Upper lobe of left lung (tissue), 4 donors: Measurements from ENCODE around the gene CHD5.

Experiments
- EP300 ChIP-seq, 4 donors: sonication (generic); formaldehyde crosslinking; IDR thresholded peaks; one replicate each; pipeline ENCODE4 v1.5.1; 2017; ENCODE audit warnings: antibody characterized with exemption in 4 of 4, control low read depth in 2 of 4
- POLR2A ChIP-seq, 4 donors: fragments of 450-650 bp; IDR thresholded peaks; one replicate each; pipeline ENCODE4 v1.5.1; 2016 to 2017; ENCODE audit warnings: antibody characterized with exemption in 4 of 4, mild to moderate bottlenecking in 2 of 4
- POLR2AphosphoS5 ChIP-seq, 2 donors: sonication (generic); formaldehyde crosslinking; IDR thresholded peaks; one replicate each; pipeline ENCODE4 v1.5.1; 2017; ENCODE audit warnings: antibody characterized with exemption in 2 of 2
- TF ChIP-seq, protein P1 (sequence below), 6 experiments: fragments of 450-650 bp in 4 of 6; fragments of 200-600 bp in 2 of 6; sonication (generic) in 2 of 6; IDR thresholded peaks; one replicate each; pipeline ENCODE4 v1.5.1; 2016 to 2019; ENCODE audit warnings: antibody characterized with exemption in 6 of 6

DNA sequence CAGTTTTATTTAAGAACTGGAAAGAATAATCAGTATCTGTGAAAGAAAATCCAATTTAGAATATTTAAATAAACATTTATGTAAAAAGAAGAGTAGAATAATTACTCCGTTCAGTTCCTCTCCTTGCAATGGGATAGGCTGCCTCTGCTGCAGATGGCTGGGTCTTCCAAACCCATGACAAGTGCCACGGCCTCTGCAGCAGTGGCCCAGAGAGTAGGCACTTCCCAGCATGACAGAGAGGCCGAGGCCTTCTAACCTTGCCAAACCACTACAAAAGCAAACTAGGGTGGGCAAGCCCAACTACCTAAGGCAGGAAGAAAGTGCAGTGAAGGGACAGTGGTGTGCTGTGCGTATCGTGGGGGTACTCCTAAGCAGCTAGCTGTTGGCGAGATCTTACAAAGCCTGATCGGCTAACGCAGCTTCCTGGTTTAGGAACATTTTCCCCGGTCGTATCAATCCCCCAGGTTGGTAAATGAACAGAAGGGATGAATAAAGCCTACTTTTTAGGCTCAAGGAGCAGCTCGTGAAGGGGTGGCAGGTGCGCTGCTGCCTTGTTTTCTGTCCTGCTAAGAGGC, 41.2 kb upstream of the CHD5 start:
- TF ChIP-seq POLR2A (IDR thresholded peaks at IDR 0.05) (no peak), POLR2AphosphoS5 (IDR thresholded peaks at IDR 0.05) (no peak), EP300 (IDR thresholded peaks at IDR 0.05) (no peak)
- TF ChIP-seq, protein P1, sequence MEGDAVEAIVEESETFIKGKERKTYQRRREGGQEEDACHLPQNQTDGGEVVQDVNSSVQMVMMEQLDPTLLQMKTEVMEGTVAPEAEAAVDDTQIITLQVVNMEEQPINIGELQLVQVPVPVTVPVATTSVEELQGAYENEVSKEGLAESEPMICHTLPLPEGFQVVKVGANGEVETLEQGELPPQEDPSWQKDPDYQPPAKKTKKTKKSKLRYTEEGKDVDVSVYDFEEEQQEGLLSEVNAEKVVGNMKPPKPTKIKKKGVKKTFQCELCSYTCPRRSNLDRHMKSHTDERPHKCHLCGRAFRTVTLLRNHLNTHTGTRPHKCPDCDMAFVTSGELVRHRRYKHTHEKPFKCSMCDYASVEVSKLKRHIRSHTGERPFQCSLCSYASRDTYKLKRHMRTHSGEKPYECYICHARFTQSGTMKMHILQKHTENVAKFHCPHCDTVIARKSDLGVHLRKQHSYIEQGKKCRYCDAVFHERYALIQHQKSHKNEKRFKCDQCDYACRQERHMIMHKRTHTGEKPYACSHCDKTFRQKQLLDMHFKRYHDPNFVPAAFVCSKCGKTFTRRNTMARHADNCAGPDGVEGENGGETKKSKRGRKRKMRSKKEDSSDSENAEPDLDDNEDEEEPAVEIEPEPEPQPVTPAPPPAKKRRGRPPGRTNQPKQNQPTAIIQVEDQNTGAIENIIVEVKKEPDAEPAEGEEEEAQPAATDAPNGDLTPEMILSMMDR (IDR thresholded peaks at IDR 0.05) = no peak
